Measurements from ENCODE around the gene KRTAP10-10.
A peak's percentile ranks its signal among the peaks of the same experiment; 100 is the strongest.
"Not testable (repeated sequence)": the region's sequence is repeated elsewhere in the genome, so short reads cannot be mapped to it uniquely, and the experiment has no call there.

The KRTAP10-10 gene

GRCh38 chr21:44650973-44651675 lies 14.0 kb downstream of the KRTAP10-10 start:
- Histone ChIP-seq H4K20me1 (no peaks in the 10 kb centered on the region), H3K27me3 (no peaks in the 10 kb centered on the region), H3K4me3 (no peak overlapping the region), H3K27ac (peak overlapping the region; percentile 58), H3K36me3 (no peaks in the 10 kb centered on the region; the same call in 1 of the 2 replicates), H3K4me1 (peaks cover 66% of the 10 kb centered on the region), H3K9me3 (peaks cover 61% of the 10 kb centered on the region), H3K9ac (no peak overlapping the region), H3K4me2 (peak overlapping the region; percentile 41)
- no peak for TF ChIP-seq Cebpa-rat (IDR thresholded peaks at IDR 0.05)

- no peaks in the 10 kb centered on the region for H4K20me1 ChIP-seq
- peaks cover 75% of the 10 kb centered on the region for H3K9me3 ChIP-seq
- H3K9ac ChIP-seq = no peak overlapping the region
- H3K27me3 ChIP-seq = no peaks in the 10 kb centered on the region
- peak overlapping the region; percentile 47 for H3K4me2 ChIP-seq
- no peak overlapping the region for H3K4me3 ChIP-seq
- peak overlapping the region; percentile 65 for H3K27ac ChIP-seq
- TF ChIP-seq Cebpa-rat (IDR thresholded peaks at IDR 0.05) = no peak
- H3K36me3 ChIP-seq = no peaks in the 10 kb centered on the region; the same call in 1 of the 2 replicates
- H3K4me1 ChIP-seq = peaks cover 72% of the 10 kb centered on the region
Observed at GRCh38 chr21:44653123-44653522, 16.0 kb downstream of the KRTAP10-10 start.

GRCh38 chr21:44653656-44654575 lies 16.8 kb downstream of the KRTAP10-10 start:
- H3K4me1 ChIP-seq = peaks cover 74% of the 10 kb centered on the region
- H3K9ac ChIP-seq = no peak overlapping the region; the same call in 1 of the 2 replicates
- H3K9me3 ChIP-seq = peaks cover 77% of the 10 kb centered on the region
- no peaks in the 10 kb centered on the region for H3K27me3 ChIP-seq
- peak overlapping the region; percentile 65 for H3K27ac ChIP-seq
- no peak for TF ChIP-seq Cebpa-rat (IDR thresholded peaks at IDR 0.05)
- H4K20me1 ChIP-seq = no peaks in the 10 kb centered on the region
- peak overlapping the region; percentile 47 for H3K4me2 ChIP-seq
- no peak overlapping the region for H3K4me3 ChIP-seq
- no peaks in the 10 kb centered on the region; the same call in 1 of the 2 replicates for H3K36me3 ChIP-seq

GRCh38 chr21:44654576-44655175 lies 17.5 kb downstream of the KRTAP10-10 start, which contains the start of gene KRTAP12-4:
Gene KRTAP12-4, minus strand, starts transcription at chr21:44654659. Its CDS starts 45 bp downstream, at chr21:44654614.
- peak within 1 kb of the TSS; percentile 65 for H3K27ac ChIP-seq
- H3K4me1 ChIP-seq = peaks cover 74% of the 10 kb centered on the region
- H3K4me3 ChIP-seq = no peak within 1 kb of the TSS
- peaks cover 77% of the 10 kb centered on the region for H3K9me3 ChIP-seq
- no peaks in the 10 kb centered on the region; the same call in 1 of the 2 replicates for H3K36me3 ChIP-seq
- H3K9ac ChIP-seq = no peak within 1 kb of the TSS; the same call in 1 of the 2 replicates
- no peak for TF ChIP-seq Cebpa-rat (IDR thresholded peaks at IDR 0.05)
- H3K4me2 ChIP-seq = peak within 1 kb of the TSS; percentile 47
- no peaks in the 10 kb centered on the region for H4K20me1 ChIP-seq
- H3K27me3 ChIP-seq = no peaks in the 10 kb centered on the region

- Histone ChIP-seq H3K36me3 (no peaks in the 10 kb centered on the region; the same call in 1 of the 2 replicates), H4K20me1 (no peaks in the 10 kb centered on the region), H3K9ac (no peak overlapping the region), H3K9me3 (peaks cover 59% of the 10 kb centered on the region), H3K27ac (0 out of 2 replicates have a peak overlapping the region, but pooled peaks have one; percentile 21), H3K4me3 (peak overlapping the region; percentile 31), H3K27me3 (no peaks in the 10 kb centered on the region), H3K4me1 (peaks cover 61% of the 10 kb centered on the region), H3K4me2 (peak overlapping the region; percentile 74)
- no peak for TF ChIP-seq Cebpa-rat (IDR thresholded peaks at IDR 0.05)
Observed at GRCh38 chr21:44656868-44657267, 19.7 kb downstream of the KRTAP10-10 start.

- H3K4me3 ChIP-seq = peak within 1 kb of the TSS; percentile 31
- H3K4me1 ChIP-seq = peaks cover 51% of the 10 kb centered on the region
- H3K9me3 ChIP-seq = peaks cover 49% of the 10 kb centered on the region
- peak within 1 kb of the TSS; percentile 21 for H3K27ac ChIP-seq
- no peak for TF ChIP-seq Cebpa-rat (IDR thresholded peaks at IDR 0.05)
- peak within 1 kb of the TSS; percentile 74 for H3K4me2 ChIP-seq
- no peaks in the 10 kb centered on the region; the same call in 1 of the 2 replicates for H3K36me3 ChIP-seq
- no peaks in the 10 kb centered on the region for H4K20me1 ChIP-seq
- no peak within 1 kb of the TSS for H3K9ac ChIP-seq
- no peaks in the 10 kb centered on the region for H3K27me3 ChIP-seq
Observed at GRCh38 chr21:44657635-44658540, 20.7 kb downstream of the KRTAP10-10 start, which contains the start of gene KRTAP12-3. Gene KRTAP12-3, plus strand, starts transcription at chr21:44657932. Its CDS starts 48 bp downstream, at chr21:44657980.

- Histone ChIP-seq H3K4me2 (peak overlapping the region; percentile 74), H3K27me3 (no peaks in the 10 kb centered on the region), H3K9ac (no peak overlapping the region), H3K27ac (peak overlapping the region; percentile 14; the same call in 1 of the 2 replicates), H3K4me3 (no peak overlapping the region), H3K9me3 (peaks cover 43% of the 10 kb centered on the region), H3K36me3 (no peaks in the 10 kb centered on the region; the same call in 1 of the 2 replicates), H3K4me1 (peaks cover 45% of the 10 kb centered on the region), H4K20me1 (no peaks in the 10 kb centered on the region)
- TF ChIP-seq Cebpa-rat (IDR thresholded peaks at IDR 0.05) = 0 out of 2 replicates have a peak, but pooled peaks have one; percentile 16
Observed at GRCh38 chr21:44658541-44658910, 21.4 kb downstream of the KRTAP10-10 start.

- peaks cover 40% of the 10 kb centered on the region for H3K4me1 ChIP-seq
- H3K9ac ChIP-seq = no peak overlapping the region
- H3K36me3 ChIP-seq = no peaks in the 10 kb centered on the region; the same call in 1 of the 2 replicates
- no peaks in the 10 kb centered on the region for H4K20me1 ChIP-seq
- no peaks in the 10 kb centered on the region for H3K27me3 ChIP-seq
- H3K9me3 ChIP-seq = peaks cover 41% of the 10 kb centered on the region
- H3K4me2 ChIP-seq = peak overlapping the region; percentile 74
- TF ChIP-seq Cebpa-rat (IDR thresholded peaks at IDR 0.05) = no peak
- peak overlapping the region; percentile 14; the same call in 1 of the 2 replicates for H3K27ac ChIP-seq
- H3K4me3 ChIP-seq = no peak overlapping the region
Observed at GRCh38 chr21:44658913-44659595, 21.9 kb downstream of the KRTAP10-10 start.

- not testable (repeated sequence) for H3K27ac ChIP-seq, H3K27me3 ChIP-seq, H3K36me3 ChIP-seq, H3K4me2 ChIP-seq, H3K4me3 ChIP-seq, H4K20me1 ChIP-seq, H3K9ac ChIP-seq
- Histone ChIP-seq H3K9me3 (peaks cover 18% of the 10 kb centered on the region), H3K4me1 (peaks cover 30% of the 10 kb centered on the region)
Observed at GRCh38 chr21:44661567-44661966, 24.4 kb downstream of the KRTAP10-10 start.

Data from BLaER1 (cell line).